Activated T-cell treated with anti-CD3 and anti-CD28 coated beads for 1 hour (primary cell): ENCODE measurements around the gene SNX11.

Experiments used
- DNase-seq: peaks from one replicate; pipeline ENCODE4 v3.0.0-alpha.2; 2020; ENCODE audit warnings: low read depth

SNX11 gene

GRCh38 chr17:48100160-48100559, 7.4 kb upstream of the SNX11 start:
- DNase-seq, result no peak

DNA sequence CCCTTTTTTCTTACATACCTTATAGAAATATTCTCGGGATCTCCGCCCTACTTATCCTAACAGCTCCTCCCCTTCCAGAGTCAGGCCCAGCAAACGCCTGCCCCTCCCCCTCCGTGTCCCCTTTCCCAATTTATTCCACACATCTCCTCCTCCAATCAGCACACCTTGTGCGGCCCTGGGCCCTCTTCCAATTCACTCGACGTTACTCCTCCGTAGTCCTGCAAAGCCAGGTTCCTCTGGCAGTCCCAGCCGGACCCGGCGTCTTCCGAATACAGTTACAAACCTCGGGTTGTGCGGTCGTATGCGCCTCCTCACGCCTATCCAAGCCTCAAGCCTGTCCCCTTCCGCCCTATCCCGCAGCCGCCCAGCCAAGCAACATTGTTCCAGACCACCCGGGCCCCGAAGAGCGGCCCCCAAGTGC, 7.0 kb upstream of the SNX11 start:
- DNase-seq, result no peak

- peak; percentile 90 for DNase-seq
Observed at GRCh38 chr17:48101012-48101720, 6.4 kb upstream of the SNX11 start, which contains the start of gene CBX1. CBX1 (minus strand) TSS chr17:48101478; CDS start chr17:48077004, 24,474 bp downstream.

DNA sequence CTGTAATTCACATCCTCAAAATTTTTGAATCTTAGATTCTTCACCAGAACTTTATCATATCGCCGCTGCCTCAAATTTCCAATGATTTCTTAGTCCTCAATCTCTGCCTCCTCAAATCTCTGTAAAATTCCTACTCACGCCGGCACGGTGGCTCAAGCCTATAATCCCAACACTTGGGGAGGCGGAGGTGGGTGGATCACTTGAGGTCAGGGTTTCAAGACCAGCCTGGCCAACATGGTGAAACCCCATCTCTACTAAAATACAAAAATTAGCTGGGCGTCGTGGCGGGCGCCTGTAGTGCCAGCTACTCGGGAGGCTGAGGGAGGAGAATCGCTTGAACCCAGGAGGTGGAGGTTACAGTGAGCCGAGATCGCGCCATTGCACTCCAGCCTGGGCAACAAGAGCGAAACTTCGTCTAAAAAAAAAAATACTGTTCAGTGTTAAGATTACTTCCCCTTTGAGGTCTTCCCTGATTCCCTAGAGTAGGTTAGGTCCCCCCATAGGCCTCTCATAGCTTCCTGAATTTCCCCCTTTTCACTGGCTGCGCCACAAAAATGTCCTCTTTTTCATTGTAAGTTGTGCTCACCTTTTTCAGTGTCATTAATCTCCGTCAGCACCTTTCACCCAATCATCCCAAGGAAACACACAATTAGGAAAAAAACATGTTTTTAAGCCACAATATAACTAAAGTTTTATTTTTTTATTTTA, 5.4 kb upstream of the SNX11 start:
- DNase-seq, result no peak

- no peak for DNase-seq
Observed at GRCh38 chr17:48102798-48103715, 4.5 kb upstream of the SNX11 start.

GRCh38 chr17:48104440-48104839, 3.1 kb upstream of the SNX11 start:
- DNase-seq, result no peak

DNA sequence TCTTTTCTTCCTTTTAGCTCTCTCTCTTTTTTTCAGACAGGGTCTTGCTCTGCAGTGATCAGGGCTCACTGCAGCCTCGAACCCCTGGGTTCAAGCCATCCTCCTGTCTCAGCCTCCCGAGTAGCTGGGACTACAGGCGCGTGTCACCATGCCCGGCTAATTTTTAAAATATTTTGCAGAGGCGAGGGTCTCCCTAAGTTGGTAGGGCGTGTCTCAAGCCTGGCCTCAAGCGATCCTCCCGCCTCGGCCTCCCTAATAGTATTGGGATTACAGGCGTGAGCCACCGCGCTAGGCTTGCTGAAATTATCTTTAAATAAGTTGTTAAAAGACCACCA, 797 bp upstream of the SNX11 start:
- no peak for DNase-seq

DNA sequence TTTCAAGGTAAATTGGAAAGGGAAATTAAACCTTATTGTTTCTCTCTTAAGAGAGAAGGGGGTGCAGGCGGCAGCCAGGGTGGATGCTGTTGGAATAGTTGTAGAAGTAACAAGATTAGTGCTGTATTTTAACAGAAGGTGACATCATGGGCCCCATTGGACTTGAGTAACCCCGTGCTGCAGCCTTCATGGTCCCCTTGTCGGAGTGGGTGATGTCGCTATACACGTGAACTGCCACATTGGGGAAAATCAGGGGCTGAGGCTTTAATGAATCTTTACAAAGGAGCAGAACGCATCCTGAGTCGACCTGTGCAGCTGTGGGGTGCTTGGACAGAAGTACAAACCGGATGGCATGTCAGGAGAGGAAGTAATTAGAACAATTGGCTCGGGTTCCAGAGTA, 3.2 kb downstream of the SNX11 start:
- no peak for DNase-seq

- DNase-seq, result no peak
Observed at GRCh38 chr17:48111937-48112241, 4.3 kb downstream of the SNX11 start.

DNA sequence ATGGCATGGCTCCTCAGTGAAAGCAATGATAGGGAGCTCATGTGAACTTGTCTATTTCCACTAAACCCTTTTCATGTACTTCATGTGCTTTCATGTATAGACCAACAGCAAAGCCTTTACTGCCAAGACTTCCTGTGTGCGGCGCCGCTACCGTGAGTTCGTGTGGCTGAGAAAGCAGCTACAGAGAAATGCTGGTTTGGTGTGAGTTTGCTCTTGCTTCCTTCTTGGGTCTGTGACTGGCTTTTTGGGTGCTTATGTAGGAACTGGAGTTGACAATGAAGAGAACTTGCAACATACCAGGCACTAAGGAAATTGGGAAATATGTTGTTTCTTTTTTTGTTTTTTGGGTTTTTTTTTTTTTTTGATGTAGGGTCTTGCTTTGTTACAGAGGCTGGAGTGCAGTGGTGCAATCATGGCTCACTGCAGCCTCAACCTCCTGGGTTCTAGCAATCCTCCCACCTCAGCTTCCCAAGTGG, 5.7 kb downstream of the SNX11 start:
- DNase-seq, result peak; percentile 36

DNA sequence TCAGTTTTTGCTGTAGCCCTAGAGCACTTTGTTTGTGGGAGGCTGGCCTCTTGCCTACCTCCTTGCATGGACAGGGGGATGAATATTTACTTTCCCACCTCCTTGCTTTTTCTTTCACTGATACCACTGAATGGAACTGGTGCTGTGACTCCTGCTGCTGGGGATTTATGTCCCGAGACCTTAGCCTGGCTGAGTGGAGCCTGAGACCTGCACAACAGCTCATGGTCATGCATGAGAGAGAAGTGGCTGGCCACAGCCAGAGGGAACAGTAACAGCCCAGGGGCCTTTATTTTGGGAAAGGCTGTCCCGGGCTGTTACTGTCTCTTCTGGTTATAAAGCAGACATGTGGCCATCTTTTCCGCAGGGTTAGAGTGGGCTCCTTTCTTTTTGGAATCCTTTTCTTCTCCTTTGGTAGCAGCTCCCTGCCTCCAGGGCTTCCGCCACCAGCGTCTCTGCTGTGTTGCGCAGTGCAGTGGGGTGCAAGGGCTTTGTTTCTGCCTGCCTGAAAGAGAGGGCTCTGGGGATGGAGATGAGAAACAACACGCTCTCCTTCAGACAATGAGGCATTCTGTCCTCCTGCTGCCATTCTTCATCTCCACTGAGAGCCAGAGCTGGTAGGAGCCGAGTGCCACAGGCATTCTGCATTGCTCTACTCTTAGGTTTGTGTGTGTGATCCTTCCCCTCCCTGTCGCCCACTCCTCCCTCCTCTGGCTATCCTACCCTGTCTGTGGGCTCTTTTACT, 14.5 kb downstream of the SNX11 start:
- no peak for DNase-seq

- DNase-seq, result no peak
Observed at GRCh38 chr17:48122665-48123045, 15.1 kb downstream of the SNX11 start.

DNA sequence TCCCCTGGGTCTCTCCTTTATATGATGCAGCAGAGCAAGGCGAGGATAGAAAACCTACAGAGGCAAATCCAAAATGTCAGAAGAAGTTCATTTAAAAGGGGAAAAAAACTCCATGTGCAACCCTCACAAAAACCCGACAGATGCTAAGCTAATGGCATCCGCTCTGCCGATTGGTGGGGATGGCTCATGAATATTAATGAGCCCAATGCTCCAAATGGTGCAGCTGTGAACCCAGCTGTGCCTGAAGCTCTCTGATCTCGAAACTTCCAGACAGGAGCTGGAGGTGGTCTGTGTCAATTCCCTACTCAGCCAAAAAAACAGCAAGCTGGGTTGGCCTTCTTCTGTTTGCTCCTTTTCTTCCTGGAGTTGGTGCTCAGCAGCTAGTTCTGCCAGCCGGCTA, 15.5 kb downstream of the SNX11 start:
- DNase-seq, result no peak

- DNase-seq, result no peak
Observed at GRCh38 chr17:48123776-48124388, 16.3 kb downstream of the SNX11 start.

DNA sequence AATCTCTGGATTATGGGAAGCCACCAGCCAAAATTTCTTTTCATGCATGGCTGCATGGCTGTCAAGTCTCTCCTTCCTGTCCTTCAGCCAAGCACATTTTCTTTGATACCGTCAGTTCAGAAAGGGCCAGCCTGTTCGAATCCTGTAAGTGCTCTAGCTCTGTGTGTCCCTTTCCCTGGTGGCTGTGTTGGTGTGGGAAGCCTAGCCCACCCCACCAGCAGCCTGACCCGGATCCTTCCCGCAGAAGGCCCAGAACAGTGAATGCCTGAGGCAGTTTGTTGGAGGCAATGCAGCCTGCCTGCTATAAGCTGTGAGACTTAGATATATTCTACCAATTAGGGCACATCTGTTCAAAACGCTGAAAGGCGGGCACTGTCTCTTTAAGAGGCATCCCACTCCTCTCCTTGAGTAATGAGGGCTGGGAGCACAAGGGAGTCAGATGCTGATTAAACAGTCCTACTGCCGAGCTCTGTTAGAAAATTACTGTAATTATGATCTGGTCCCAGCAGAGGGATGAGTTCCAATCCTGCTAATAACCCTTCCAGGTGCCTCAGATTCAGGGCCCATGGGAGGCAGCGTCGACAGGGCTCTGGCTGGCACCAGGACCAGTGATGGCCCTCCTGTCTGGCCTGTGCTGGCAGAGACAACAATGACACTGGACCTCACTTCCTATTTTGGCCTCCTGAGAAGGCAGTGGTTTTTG, 18.4 kb downstream of the SNX11 start:
- no peak for DNase-seq

GRCh38 chr17:48126532-48126850, 18.9 kb downstream of the SNX11 start:
- no peak for DNase-seq

- no peak for DNase-seq
Observed at GRCh38 chr17:48127371-48128051, 19.9 kb downstream of the SNX11 start.

DNA sequence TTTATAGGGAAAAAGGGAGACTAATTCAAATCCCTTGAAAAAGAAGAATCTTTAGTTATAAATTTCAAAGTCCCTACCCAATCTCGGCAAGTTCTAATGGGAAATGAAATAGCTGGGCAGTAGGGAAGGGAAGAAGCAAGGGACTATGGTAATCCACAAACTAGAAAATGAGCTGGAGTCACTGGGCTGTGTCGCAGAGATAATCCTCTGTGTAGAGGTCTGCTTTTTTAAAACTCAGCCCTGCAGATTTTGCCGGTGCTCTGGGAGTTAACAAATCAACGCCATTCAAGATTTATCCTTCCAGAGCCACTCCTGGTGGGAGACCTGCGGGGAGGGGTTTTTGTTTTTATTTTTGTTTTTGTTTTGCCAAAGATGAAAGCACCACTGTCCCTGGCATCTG, 20.8 kb downstream of the SNX11 start:
- no peak for DNase-seq

- no peak for DNase-seq
Observed at GRCh38 chr17:48129981-48130380, 22.4 kb downstream of the SNX11 start.

GRCh38 chr17:48131216-48131824, 23.8 kb downstream of the SNX11 start:
- DNase-seq, result peak; percentile 20
